Occipital lobe (tissue), 2 donors: ENCODE measurements around the gene TCTA. TPM values are rescaled to one million over a fixed set of nuclear protein-coding genes. Genes with fewer than 3 reads are reported as not detected.

Source experiments
- DNase-seq: peaks from one replicate; lab custom pipeline; 2025; lab: John Stamatoyannopoulos, UW
- total RNA-seq: library from RNA; depleted of rRNA; stranded (reverse); fragments of >200 nt; gene quantifications from one replicate; pipeline ENCODE4 v1.2.3, GENCODE V29; 2014

The TCTA gene
- total RNA-seq, 1 donor from 2014 or later: 10.1 TPM

- no peak for DNase-seq
Observed at GRCh38 chr3:49410846-49411534, 1.2 kb upstream of the TCTA start.

GRCh38 chr3:49411535-49411967 is 672 bp upstream of the TCTA start:
- DNase-seq: peak; percentile 37

- DNase-seq: no peak
Observed at GRCh38 chr3:49412632-49413337, 562 bp downstream of the TCTA start.

- no peak for DNase-seq
Observed at GRCh38 chr3:49413338-49413734, 1.1 kb downstream of the TCTA start.

- no peak for DNase-seq
Observed at GRCh38 chr3:49414753-49415152, 2.5 kb downstream of the TCTA start.

GRCh38 chr3:49415931-49416601 is 3.8 kb downstream of the TCTA start:
- no peak for DNase-seq

GRCh38 chr3:49416867-49417266 is 4.6 kb downstream of the TCTA start:
- DNase-seq: no peak

- DNase-seq: no peak
Observed at GRCh38 chr3:49417516-49418120, 5.4 kb downstream of the TCTA start.

- DNase-seq: no peak
Observed at GRCh38 chr3:49421890-49422378, 9.7 kb downstream of the TCTA start.

GRCh38 chr3:49422379-49423248 is 10.4 kb downstream of the TCTA start, which contains the start of gene AMT:
TSS of gene AMT (minus strand) at chr3:49422473. CDS start at chr3:49422450, 23 bp downstream.
- no peak for DNase-seq

GRCh38 chr3:49424816-49425215 is 12.6 kb downstream of the TCTA start:
- DNase-seq: no peak

- DNase-seq: no peak
Observed at GRCh38 chr3:49427586-49427985, 15.4 kb downstream of the TCTA start.

- DNase-seq: no peak
Observed at GRCh38 chr3:49428752-49429080, 16.5 kb downstream of the TCTA start.

GRCh38 chr3:49434731-49435130 is 22.5 kb downstream of the TCTA start:
- no peak for DNase-seq

GRCh38 chr3:49445391-49445790 is 33.2 kb downstream of the TCTA start:
- no peak for DNase-seq

GRCh38 chr3:49453621-49454020 is 41.4 kb downstream of the TCTA start:
- no peak for DNase-seq

- no peak for DNase-seq
Observed at GRCh38 chr3:49454458-49454857, 42.2 kb downstream of the TCTA start.

GRCh38 chr3:49454898-49455681 is 42.9 kb downstream of the TCTA start:
- no peak for DNase-seq

GRCh38 chr3:49456466-49456865 is 44.2 kb downstream of the TCTA start:
- no peak for DNase-seq
